Hepatocyte (in vitro differentiated cells): ENCODE results near the gene SCAPER. TPM values are rescaled to one million over a fixed set of nuclear protein-coding genes. Genes with fewer than 3 reads are reported as not detected.
"Not testable (repeated sequence)": the region's sequence is repeated elsewhere in the genome, so short reads cannot be mapped to it uniquely, and the experiment has no call there.

Experiments
- DNase-seq: peaks from one replicate; pipeline ENCODE4 v3.0.0-alpha.2; 2016; ENCODE audit warnings: low spot score
- H2AFZ ChIP-seq: fragments of 200-600 bp; sonication (generic); 2 replicates; pipeline ENCODE4 v1.6.0; 2016; ENCODE audit warnings: antibody characterized with exemption, mild to moderate bottlenecking
- H3K27ac ChIP-seq: fragments of 200-600 bp; sonication (generic); 2 replicates; pipeline ENCODE4 v1.5.1; 2016; ENCODE audit warnings: mild to moderate bottlenecking
- H3K27me3 ChIP-seq: fragments of 200-600 bp; sonication (generic); 2 replicates; pipeline ENCODE4 v1.6.1; 2016
- H3K36me3 ChIP-seq: fragments of 200-600 bp; sonication (generic); replicated peaks from 2 replicates; pipeline ENCODE4 v1.5.1; 2016; ENCODE audit warnings: low read depth; ENCODE audit not compliant: insufficient read depth
- H3K4me1 ChIP-seq: fragments of 200-600 bp; sonication (generic); 2 replicates; pipeline ENCODE4 v1.5.1; 2016; ENCODE audit warnings: mild to moderate bottlenecking, moderate library complexity; ENCODE audit not compliant: insufficient read depth
- H3K4me2 ChIP-seq: fragments of 200-600 bp; sonication (generic); 2 replicates; pipeline ENCODE4 v1.6.0; 2016
- H3K4me3 ChIP-seq: fragments of 200-600 bp; sonication (generic); 2 replicates; pipeline ENCODE4 v1.5.1; 2016; ENCODE audit warnings: mild to moderate bottlenecking
- H3K79me2 ChIP-seq: fragments of 200-600 bp; sonication (generic); 2 replicates; pipeline ENCODE4 v1.6.0; 2017; ENCODE audit warnings: mild to moderate bottlenecking
- H3K9me2 ChIP-seq: fragments of 200-600 bp; sonication (generic); replicated peaks from 2 replicates; pipeline ENCODE4 v1.6.0; 2017; ENCODE audit warnings: mild to moderate bottlenecking; ENCODE audit not compliant: insufficient read depth
- H3K9me3 ChIP-seq: fragments of 200-600 bp; sonication (generic); 2 replicates; pipeline ENCODE4 v1.5.1; 2016; ENCODE audit warnings: low read depth, mild to moderate bottlenecking
- H4K20me1 ChIP-seq: fragments of 200-600 bp; sonication (generic); 2 replicates; pipeline ENCODE4 v1.6.0; 2016; ENCODE audit warnings: mild to moderate bottlenecking; ENCODE audit not compliant: insufficient read depth, poor library complexity, severe bottlenecking
- CTCF ChIP-seq: fragments of 200-600 bp; sonication (generic); IDR thresholded peaks from 2 replicates; pipeline ENCODE4 v1.5.1; 2016; ENCODE audit warnings: antibody characterized with exemption, mild to moderate bottlenecking; ENCODE audit not compliant: poor library complexity
- EZH2 ChIP-seq: fragments of 200-600 bp; sonication (generic); IDR thresholded peaks from 2 replicates; pipeline ENCODE4 v1.6.1; 2016; ENCODE audit warnings: antibody characterized with exemption, mild to moderate bottlenecking, borderline replicate concordance
- EZH2phosphoT487 ChIP-seq: fragments of 200-600 bp; sonication (generic); IDR thresholded peaks from one replicate; pipeline ENCODE4 v1.6.1; 2018; ENCODE audit warnings: antibody characterized with exemption, mild to moderate bottlenecking, low read depth, moderate library complexity; ENCODE audit not compliant: unreplicated experiment, severe bottlenecking
- WGBS: methylation state at CpG from one replicate; pipeline ENCODE4 v1.1.6; 2016; ENCODE audit warnings: low lambda C conversion rate; ENCODE audit errors: missing lambda C conversion rate; 5-methylcytosine and 5-hydroxymethylcytosine counted together
- polyA plus RNA-seq: library from polyadenylated mRNA; unstranded; fragments of >200 nt; fragmentation: Nextera tagmentation; extraction: Ambion mirVana; gene quantifications from 2 replicates; pipeline ENCODE4 v1.2.1, GENCODE V29; 2016
- total RNA-seq: library from RNA; depleted of rRNA; stranded (reverse); fragments of >200 nt; gene quantifications from 2 replicates; pipeline ENCODE4 v1.2.3, GENCODE V29; 2014

The SCAPER gene
- total and polyA plus RNA-seq, 2 experiments from 2014 or later = 20.8 to 27.4 TPM

GRCh38 chr15:76860201-76860600 is 44.9 kb downstream of the SCAPER start:
- peaks cover 6% of the 10 kb centered on the region for H3K4me1 ChIP-seq
- H3K9me2 ChIP-seq = no peaks in the 10 kb centered on the region
- no peak overlapping the region for H3K4me3 ChIP-seq
- H2AFZ ChIP-seq = no peak overlapping the region
- H3K27me3 ChIP-seq = no peaks in the 10 kb centered on the region
- DNase-seq = no peak
- H4K20me1 ChIP-seq = no peaks in the 10 kb centered on the region
- no peak overlapping the region for H3K27ac ChIP-seq
- H3K79me2 ChIP-seq = peaks cover 10% of the 10 kb centered on the region
- no peaks in the 10 kb centered on the region for H3K36me3 ChIP-seq
- H3K9me3 ChIP-seq = no peaks in the 10 kb centered on the region
- TF ChIP-seq EZH2 = no peak
- TF ChIP-seq EZH2phosphoT487 = no peak
- TF ChIP-seq CTCF = no peak
- no peak overlapping the region for H3K4me2 ChIP-seq

GRCh38 chr15:76850367-76850766 is 54.8 kb downstream of the SCAPER start:
- H3K27me3 ChIP-seq, H3K27ac ChIP-seq, H3K9me2 ChIP-seq, H3K4me2 ChIP-seq, H3K4me1 ChIP-seq, H4K20me1 ChIP-seq, H3K9me3 ChIP-seq, H2AFZ ChIP-seq, H3K4me3 ChIP-seq, DNase-seq, H3K36me3 ChIP-seq: not testable (repeated sequence)
- H3K79me2 ChIP-seq = peaks cover 17% of the 10 kb centered on the region

GRCh38 chr15:76846782-76847181 is 58.4 kb downstream of the SCAPER start:
- H3K4me3 ChIP-seq = no peak overlapping the region
- peaks cover 14% of the 10 kb centered on the region for H3K79me2 ChIP-seq
- TF ChIP-seq EZH2 (no peak), EZH2phosphoT487 (no peak), CTCF (no peak)
- no peak for DNase-seq
- no peak overlapping the region for H2AFZ ChIP-seq
- no peaks in the 10 kb centered on the region for H3K27me3 ChIP-seq
- no peaks in the 10 kb centered on the region for H3K9me3 ChIP-seq
- no peaks in the 10 kb centered on the region for H4K20me1 ChIP-seq
- H3K4me2 ChIP-seq = no peak overlapping the region
- no peak overlapping the region for H3K27ac ChIP-seq
- H3K9me2 ChIP-seq = no peaks in the 10 kb centered on the region
- 86% methylated on average over 1 of the region's 1 CpG for WGBS
- H3K36me3 ChIP-seq = no peaks in the 10 kb centered on the region
- no peaks in the 10 kb centered on the region for H3K4me1 ChIP-seq

- Histone ChIP-seq H4K20me1 (no peaks in the 10 kb centered on the region), H3K27me3 (no peaks in the 10 kb centered on the region), H3K9me2 (no peaks in the 10 kb centered on the region), H3K36me3 (no peaks in the 10 kb centered on the region), H3K27ac (no peak overlapping the region), H3K4me1 (no peaks in the 10 kb centered on the region), H3K4me2 (no peak overlapping the region), H3K9me3 (no peaks in the 10 kb centered on the region), H3K79me2 (peaks cover 8% of the 10 kb centered on the region), H2AFZ (no peak overlapping the region), H3K4me3 (no peak overlapping the region)
- DNase-seq = no peak
- no peak for TF ChIP-seq EZH2phosphoT487
- no peak for TF ChIP-seq CTCF
- TF ChIP-seq EZH2 = no peak
- 83% methylated on average over 3 of the region's 3 CpGs for WGBS
Measured at GRCh38 chr15:76844096-76844495, 61.0 kb downstream of the SCAPER start.
